T47D (cell line): Measurements from ENCODE around the gene RSPO3.
"Not testable (repeated sequence)": the region's sequence is repeated elsewhere in the genome, so short reads cannot be mapped to it uniquely, and the experiment has no call there.

Experiments
- DNase-seq, 2 experiments: peaks; one replicate each; pipeline versions ENCODE4 v3.0.0 to v3.0.0-alpha.2; 2011 to 2012; ENCODE audit warnings: low read depth in 1 of 2, low spot score in 1 of 2
- JUND ChIP-seq: IDR thresholded peaks from 2 replicates; pipeline ENCODE4 v1.6.1; 2012; ENCODE audit warnings: low read depth
- in situ Hi-C: cut with HindIII; loops from 2 replicates; pipeline ENCODE4 v1.10.0; 2016; ENCODE audit warnings: low sequenced_read_pairs, low pct_unique_long_range_greater_than_20kb

RSPO3 gene

DNA sequence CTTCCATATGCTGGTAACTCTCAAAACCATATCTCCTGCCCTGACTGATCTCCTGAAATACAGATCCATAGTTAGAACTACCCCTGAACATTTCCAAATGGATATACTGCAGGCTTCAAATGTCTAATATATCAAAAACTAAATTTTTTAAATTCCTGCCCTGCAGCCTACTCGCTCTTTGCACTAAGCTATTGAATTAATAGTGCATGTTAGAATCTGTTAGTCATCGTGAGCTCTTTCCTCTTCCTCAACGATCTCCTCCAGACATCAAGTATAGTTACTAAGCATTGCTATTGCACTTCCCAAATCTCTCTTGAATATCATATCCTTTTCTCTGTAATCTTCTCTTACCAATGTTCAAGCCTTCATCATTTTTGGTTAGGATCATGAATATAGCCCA lies 26.0 kb upstream of the RSPO3 start:
- in situ Hi-C loops: no loop called here
- TF ChIP-seq JUND: no peak
- no peak for DNase-seq

DNA sequence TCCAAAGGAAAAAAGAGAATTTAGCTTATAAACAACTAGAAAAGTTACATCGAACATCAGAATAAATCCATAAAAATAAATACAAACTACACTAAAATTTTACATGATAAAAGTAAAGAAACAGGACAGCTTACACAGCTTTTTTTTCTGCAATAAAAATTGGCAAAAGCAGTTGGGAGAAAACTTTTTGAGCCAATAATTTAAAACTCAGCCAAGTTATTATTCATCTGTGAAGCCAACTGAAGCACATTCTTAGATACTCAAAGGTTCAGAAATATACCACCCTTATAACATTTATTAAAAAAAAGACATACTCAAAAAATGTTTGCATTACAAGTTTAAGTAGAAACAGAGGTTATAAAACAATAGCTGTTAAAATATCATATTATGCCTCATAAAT lies 23.7 kb upstream of the RSPO3 start:
- in situ Hi-C loops: no loop called here
- no peak for DNase-seq
- no peak for TF ChIP-seq JUND

DNA sequence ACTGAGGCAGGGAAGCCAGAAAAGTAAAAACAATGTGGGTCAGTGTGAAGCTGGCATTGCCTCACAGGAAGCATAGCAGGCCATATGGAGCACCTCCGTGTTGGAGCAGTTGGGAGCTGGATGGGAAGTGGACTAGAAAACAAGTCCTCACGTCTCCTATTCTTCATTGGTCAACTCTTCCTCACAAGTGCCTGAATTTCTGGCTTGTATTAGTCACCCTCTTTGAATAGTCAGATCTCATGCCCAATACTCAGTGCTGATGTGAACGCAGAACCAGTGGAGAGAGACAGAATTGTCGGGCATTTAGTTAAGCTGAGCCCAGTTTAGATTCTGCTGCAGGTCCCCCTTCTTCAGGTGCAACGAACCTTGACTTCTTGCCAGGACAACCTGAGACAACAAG lies 22.3 kb upstream of the RSPO3 start:
- in situ Hi-C loops: no loop called here
- no peak for TF ChIP-seq JUND
- no peak for DNase-seq

DNA sequence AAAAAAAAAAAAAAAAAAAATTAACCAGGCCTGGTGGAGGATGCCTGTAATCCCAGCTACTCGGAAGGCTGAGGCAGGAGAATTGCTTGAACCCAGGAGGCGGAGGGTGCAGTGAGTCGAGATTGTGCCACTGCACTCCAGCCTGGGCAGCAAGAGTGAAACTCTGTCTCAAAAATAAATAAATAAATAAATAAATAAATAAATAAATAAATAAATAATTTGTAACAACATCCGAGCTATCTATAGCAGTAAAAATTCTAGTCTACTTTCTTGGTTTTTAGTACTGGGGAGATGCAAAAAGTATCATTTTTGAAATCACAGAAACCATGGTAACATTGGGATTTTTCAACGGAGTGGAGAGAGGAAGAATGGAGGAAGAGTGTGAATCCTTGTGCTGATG lies 21.0 kb upstream of the RSPO3 start:
- in situ Hi-C loops: not testable (repeated sequence)

DNA sequence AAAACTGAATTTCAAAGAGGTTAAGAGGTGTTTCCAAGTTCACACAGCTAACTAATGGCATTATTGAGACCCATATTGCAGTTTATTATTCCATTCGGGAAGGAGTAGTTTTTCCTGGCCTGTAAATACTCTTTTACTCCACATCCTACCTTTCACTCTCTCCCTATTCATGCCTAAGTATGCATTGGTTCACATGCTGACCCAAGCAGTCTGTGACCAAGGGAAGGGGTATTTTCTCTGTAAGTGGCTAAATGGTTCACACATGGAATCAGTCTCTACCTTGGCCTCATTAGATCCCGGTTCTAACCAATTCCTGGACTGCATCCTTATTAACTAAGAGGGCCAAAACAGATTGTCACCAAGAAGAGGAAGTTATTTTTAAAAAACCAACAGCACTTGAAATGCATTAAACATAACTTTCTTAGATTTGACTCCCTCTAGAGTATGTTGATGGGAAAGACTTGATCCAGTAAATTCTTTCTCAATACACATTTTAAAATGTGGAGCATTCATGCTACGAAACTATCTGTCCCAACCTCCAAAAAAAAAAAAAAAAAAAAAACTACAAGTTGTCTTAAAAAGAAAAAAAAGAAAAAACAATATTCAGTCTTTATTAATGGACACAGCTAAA lies 17.8 kb upstream of the RSPO3 start:
- in situ Hi-C loops: no loop called here
- DNase-seq: peak in 1 of 2 experiments; percentile 8
- TF ChIP-seq JUND: no peak

More for the DNA sequence above, 21.0 kb upstream of the RSPO3 start:
- DNase-seq: not testable (repeated sequence)

DNA sequence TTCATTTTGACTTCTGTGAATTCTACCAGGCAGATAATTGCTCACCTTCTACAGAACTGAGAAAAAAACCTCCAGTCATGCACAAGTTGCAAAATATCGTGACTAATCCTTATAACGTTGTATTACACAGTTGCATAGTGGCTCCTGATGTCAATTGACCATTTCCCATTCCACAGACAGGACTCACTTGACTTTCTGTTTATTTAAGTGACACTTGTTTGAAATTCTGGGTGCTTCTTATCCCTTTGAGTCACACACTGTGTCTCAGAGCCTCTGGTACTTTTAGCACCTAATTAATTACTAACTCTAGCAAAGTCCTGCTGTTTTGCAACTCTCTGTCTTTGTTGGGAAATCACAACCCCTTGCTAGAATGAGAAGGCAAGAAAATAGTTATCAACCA lies 16.2 kb upstream of the RSPO3 start:
- TF ChIP-seq JUND: no peak
- DNase-seq: no peak
- in situ Hi-C loops: no loop called here

DNA sequence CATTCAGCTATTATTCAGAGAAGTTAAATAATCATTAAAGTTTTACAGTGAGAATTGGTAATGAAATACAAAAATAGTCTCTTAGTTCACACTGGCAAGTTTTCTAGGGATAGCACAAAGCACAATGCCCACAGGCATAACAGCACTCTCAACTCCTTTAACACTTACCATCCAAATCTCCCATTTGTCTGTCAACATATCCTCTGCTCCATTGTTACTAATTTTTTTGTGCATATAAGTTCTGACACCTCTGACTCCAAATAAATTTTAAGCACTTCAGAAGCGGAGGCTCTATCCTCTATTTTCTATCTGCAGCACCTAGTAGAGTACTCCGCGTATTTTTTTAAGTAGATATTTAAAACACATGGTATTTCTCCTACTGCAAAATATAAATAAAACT lies 15.6 kb upstream of the RSPO3 start:
- DNase-seq: no peak
- in situ Hi-C loops: no loop called here
- TF ChIP-seq JUND: no peak

DNA sequence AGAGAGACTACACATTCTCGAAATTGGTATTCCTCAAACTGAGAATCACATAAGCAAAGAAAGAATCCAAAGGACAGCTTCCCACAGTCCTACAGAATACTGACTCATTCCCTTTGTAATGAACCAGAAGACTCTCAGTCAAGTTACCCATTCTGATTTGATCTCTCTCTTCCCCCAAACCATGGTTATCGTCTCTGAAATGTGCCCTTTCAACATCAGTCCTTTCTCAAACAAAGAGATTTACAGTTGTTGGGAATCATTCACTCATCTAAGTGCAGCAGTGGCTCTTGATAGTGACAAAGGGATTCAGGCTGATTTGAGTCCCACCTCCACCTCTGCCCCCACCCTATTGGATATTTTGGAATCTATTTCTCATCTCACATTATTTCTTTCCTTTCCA lies 15.0 kb upstream of the RSPO3 start:
- in situ Hi-C loops: no loop called here
- no peak for TF ChIP-seq JUND
- DNase-seq: no peak

DNA sequence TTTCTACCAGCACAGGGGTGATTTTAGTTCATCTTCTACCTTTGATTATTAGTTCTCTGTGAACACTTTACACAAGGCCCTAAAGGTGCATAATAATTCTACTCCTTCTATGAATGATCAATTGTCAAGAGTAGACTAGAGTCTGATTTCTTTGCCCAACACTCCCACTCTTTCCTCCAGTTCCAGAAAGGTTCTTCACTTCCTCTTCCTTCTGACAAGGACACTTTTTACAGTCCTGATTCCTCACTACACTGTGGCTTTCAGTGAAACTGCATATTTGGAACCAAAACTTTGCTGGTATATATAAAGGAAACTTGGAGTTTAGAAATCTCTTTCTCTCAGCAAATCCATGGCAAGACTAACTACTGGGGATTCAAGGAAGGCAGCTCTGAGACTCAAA lies 10.6 kb upstream of the RSPO3 start:
- in situ Hi-C loops: no loop called here
- no peak for DNase-seq
- no peak for TF ChIP-seq JUND

DNA sequence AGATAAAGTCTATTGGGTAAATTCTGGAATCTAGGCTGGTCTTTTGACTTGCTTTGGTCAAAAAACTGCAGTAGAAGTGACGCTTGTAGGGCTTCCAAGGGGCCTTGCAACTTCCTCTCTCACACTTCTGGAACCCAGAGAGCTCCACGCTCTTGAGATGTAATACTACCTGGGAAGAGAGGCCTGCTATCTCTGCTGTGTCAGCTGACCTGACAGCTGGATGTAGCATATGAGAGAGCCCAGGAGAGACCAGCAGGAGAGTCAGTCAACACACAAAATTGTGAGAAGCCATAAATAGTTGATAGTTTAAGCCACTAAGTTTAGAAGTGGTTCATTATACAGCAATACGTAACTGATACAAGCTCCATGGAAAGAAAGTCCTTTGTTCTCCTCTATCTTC lies 7.8 kb upstream of the RSPO3 start:
- no peak for DNase-seq
- no peak for TF ChIP-seq JUND
- in situ Hi-C loops: no loop called here

DNA sequence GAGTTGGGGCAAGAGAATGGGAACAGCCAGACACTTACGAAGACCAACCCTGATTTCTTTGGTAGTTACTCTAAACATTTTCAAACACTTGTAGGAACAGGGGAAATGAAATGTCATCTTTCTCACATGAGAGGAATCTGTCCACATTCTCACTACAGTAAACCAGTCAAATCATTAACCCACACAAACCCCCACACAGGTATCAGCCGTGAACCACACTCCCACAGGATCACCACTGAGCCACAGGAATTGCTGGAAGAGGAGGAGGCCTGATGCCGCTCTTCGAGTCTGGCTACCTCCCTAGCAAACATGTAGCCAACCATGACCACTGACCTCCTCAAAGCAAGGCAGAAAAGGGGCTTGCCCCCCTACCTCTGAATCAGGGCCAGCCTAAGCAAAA lies 6.9 kb upstream of the RSPO3 start:
- no peak for TF ChIP-seq JUND
- in situ Hi-C loops: no loop called here
- DNase-seq: no peak

DNA sequence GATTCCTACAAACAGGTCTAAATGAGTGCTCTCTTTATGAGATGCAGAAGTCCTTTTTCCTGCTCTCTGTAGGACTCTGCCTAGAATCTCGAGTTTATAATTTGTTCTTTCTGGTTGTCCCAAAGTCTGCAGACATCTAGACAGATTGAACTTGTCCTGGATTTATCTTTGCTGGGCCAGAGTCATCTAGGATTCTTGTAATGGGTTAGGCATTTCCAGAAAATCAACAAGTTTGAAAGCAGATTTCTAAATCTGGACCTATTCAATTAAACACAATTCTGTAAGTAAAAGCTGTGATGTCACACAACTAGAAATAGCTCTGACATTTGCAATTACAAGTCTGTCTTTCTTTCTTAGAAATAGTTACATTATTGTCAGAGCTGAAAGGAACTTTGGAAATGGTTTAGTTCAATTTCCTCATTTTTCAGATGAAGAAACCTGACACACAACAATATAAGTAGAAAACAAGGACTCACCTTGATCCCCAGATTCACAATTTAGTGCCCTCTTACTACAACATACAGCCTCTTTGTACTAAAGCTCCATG lies 4.2 kb upstream of the RSPO3 start:
- in situ Hi-C loops: no loop called here
- DNase-seq: no peak

DNA sequence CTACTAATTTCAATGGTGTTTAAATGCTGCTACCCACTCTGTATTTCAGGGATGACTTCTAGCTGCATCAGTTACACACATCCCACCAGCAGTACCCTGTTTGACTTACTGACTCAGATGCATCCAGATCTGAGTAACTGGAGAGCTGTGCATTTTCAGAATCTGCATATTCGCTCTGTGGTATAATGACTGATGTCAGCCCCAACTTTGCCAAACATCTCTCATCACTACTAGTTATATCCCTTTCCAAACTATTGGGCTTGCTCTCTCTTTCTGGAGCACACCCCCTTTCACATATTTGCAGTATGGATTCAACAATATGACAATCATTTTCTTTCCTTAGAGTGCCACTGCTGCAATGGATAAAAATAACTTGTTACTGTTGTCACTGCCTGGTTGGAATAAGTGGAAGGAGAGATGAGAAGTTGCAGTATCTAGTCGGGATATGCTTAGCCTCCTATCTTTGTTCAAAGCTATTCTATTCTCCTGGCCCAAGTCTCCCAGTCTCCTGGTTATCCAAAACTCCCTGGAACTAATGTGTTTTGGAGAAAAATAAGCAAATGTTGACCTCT lies 3.3 kb upstream of the RSPO3 start:
- no peak for DNase-seq
- TF ChIP-seq JUND: no peak
- in situ Hi-C loops: no loop called here

More for the DNA sequence above, 4.2 kb upstream of the RSPO3 start:
- TF ChIP-seq JUND: no peak

DNA sequence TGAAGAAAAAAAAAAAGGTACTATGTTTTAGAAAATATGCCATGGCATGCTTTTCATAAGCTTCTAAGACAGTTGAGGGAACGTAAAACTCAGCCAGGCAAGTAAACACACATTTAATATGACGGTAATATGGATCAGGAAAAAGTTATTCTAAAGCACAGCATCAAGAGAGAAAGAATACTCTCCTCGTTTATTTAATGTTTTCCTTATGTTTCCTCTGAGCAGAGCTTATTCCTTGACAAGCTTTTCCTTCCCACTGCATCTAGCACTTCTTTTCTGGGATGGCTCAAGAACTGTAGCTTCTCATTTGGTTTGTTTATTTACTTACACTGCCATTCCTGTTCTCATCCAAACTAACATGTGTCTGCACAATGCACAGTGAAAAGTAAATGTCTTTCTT lies 2.7 kb upstream of the RSPO3 start:
- no peak for TF ChIP-seq JUND
- DNase-seq: no peak
- in situ Hi-C loops: no loop called here

DNA sequence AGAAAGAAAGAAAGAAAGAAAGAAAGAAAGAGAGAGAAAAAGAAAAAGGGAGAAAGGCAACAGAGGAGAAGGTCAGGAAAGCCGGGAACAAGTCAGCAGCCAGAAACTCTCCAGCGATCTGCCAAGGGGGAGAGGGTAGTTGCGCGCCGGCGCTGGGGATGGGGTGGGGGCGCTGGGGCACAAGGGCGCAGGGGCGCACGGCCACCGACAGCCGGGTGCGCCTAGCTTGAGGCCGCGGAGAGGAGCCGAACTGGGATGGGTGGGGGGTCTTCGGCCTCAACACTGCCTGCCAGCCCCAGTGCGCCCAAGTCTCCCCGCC lies 533 bp upstream of the RSPO3 start:
- in situ Hi-C loops: no loop called here
- TF ChIP-seq JUND: no peak
- DNase-seq: no peak
